ENCODE data around the gene BRPF1. TPM values are rescaled to one million over a fixed set of nuclear protein-coding genes. Genes with fewer than 3 reads are reported as not detected.
A peak's percentile ranks its signal among the peaks of the same experiment; 100 is the strongest.
"Not testable (repeated sequence)": the region's sequence is repeated elsewhere in the genome, so short reads cannot be mapped to it uniquely, and the experiment has no call there.

BRPF1 gene
- total and polyA plus RNA-seq, 10 of the 15 experiments (the other 5 are each of a cell fraction or from before 2014, with no cell fraction given) = 1.2 to 25.3 (median 13.6) TPM

DNA sequence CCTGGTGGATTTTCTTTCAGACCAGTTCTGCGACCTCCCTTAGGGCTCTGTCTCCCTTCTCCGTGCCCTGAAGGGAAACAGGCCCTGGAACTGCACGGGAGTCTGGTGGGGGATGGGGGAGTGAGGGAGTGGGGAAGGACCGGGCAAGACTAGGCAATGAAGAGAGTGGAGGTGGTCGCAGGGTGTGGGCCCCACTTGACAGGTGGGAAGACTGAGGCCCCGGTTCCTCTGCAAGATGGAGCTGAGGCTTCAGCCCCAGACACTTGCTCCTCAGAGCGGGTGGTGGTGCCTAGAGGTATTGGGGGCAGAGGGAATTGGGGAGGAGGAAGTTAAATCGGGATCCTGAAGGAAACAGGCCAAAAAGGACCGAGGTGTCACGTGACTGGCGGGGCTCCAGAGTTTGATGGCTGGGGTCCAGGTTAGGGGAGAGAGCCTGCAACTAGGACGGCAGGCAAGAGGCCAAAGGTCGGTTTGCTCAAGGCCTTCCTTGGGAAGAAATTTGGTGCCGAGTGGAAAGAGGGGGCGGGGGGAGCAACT, 38.8 kb downstream of the BRPF1 start:
- Histone ChIP-seq H2AFZ (ENCODE audit: control insufficient read depth, low read depth, low read length) (peak overlapping the region; percentile 72; the same call in 1 of the 2 replicates), H3K9ac (ENCODE audit: control insufficient read depth, insufficient read depth, low read length) (no peak overlapping the region), H3K79me2 (ENCODE audit: control insufficient read depth, insufficient read depth, low read length) (no peaks in the 10 kb centered on the region), H3K27ac (ENCODE audit: control insufficient read depth, insufficient read depth) (no peak overlapping the region), H3K36me3 (ENCODE audit: control insufficient read depth in 2 of 2, insufficient read depth in 2 of 2, low read length in 1 of 2) (no peaks in the 10 kb centered on the region), H4K20me1 (ENCODE audit: control insufficient read depth, insufficient read depth) (no peaks in the 10 kb centered on the region), H3K27me3 (replicated peaks in 1 of 2; ENCODE audit: control insufficient read depth in 2 of 2, insufficient read depth in 2 of 2, low read length in 1 of 2) (peaks cover 0 to 2% of the 10 kb centered on the region in 2 experiments; a peak in 3 of 4 replicates), H3K4me1 (ENCODE audit: control insufficient read depth, insufficient read depth, low read length) (no peaks in the 10 kb centered on the region; the same call in 1 of the 2 replicates), H3K9me3 (replicated peaks; ENCODE audit: control insufficient read depth, insufficient read depth, low read length) (no peaks in the 10 kb centered on the region), H3K4me2 (ENCODE audit: control insufficient read depth, insufficient read depth) (peak overlapping the region; percentile 68; the same call in 1 of the 2 replicates), H3K4me3 (0 out of 2 replicates have a peak overlapping the region, but pooled peaks have one; percentile 1)
- WGBS (ENCODE audit: insufficient coverage, insufficient replicate concordance, low lambda C conversion rate, missing lambda C conversion rate) = 61% methylated on average over 15 of the region's 15 CpGs
- no peak; the same call in 2 of the 3 replicates for ATAC-seq
- SMC1A ChIA-PET (ENCODE audit: uncharacterized antibody, unreplicated experiment) = interaction anchor here (0.9 to 1.2 kb wide), 2 partner anchors 22 to 25 kb away, joined by 3 read pairs; partner anchors contain the start of genes ARPC4 and TADA3
- TF ChIP-seq STAT1 (conservative IDR thresholded peaks at IDR 0.05) = no peak
- TF ChIP-seq, protein P1, sequence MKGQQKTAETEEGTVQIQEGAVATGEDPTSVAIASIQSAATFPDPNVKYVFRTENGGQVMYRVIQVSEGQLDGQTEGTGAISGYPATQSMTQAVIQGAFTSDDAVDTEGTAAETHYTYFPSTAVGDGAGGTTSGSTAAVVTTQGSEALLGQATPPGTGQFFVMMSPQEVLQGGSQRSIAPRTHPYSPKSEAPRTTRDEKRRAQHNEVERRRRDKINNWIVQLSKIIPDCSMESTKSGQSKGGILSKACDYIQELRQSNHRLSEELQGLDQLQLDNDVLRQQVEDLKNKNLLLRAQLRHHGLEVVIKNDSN (IDR thresholded peaks at IDR 0.05; ENCODE audit: borderline replicate concordance, extremely low read length, insufficient read depth, low read depth, low read length) = peak; percentile 67
- POLR2A ChIA-PET = interaction anchor here (1.1 kb wide), 1 partner anchor 13 kb away, joined by 5 read pairs; no protein-coding TSS in a partner anchor
- intact Hi-C loops (cut with micrococcal nuclease; ENCODE audit: unreplicated experiment) (no loop called here), in situ Hi-C loops (cut with MboI) (no loop called here)
- FAIRE-seq = no peak
- BruUV-seq (replicated peaks) = no TSS peak
- CTCF ChIA-PET = no interaction called here
- no peak for DNase-seq (ENCODE audit: low read depth, low spot score)
- RAD21 ChIA-PET (ENCODE audit: unreplicated experiment) = interaction anchor here (1.2 kb wide), 1 partner anchor 31 kb away, joined by 3 read pairs; no protein-coding TSS in a partner anchor

DNA sequence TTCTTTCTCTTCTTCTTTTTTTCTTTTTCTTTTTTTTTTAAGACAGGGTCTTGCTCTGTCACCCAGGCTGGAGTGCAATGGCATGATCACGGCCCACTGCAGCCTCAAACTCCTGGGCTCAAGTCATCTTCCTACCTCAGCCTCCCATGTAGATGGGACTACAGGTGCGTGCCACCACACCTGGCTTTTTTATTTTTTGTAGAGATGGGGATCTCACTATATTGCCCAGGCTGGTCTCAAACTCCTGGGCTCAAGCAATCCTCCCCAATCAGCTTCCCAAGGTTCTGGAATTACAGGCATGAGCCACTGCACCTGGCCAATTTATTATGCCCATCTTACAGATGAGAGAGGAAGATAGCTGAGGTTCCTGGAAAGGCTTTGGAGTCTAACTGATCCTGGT, 39.5 kb downstream of the BRPF1 start:
- BruUV-seq (replicated peaks); H3K27ac ChIP-seq (ENCODE audit: control insufficient read depth, insufficient read depth); H3K27me3 ChIP-seq (replicated peaks in 1 of 2; ENCODE audit: control insufficient read depth in 2 of 2, insufficient read depth in 2 of 2, low read length in 1 of 2); RAD21 ChIA-PET (ENCODE audit: unreplicated experiment); H3K4me2 ChIP-seq (ENCODE audit: control insufficient read depth, insufficient read depth); H3K79me2 ChIP-seq (ENCODE audit: control insufficient read depth, insufficient read depth, low read length); in situ Hi-C loops (cut with MboI); H3K36me3 ChIP-seq (ENCODE audit: control insufficient read depth in 2 of 2, insufficient read depth in 2 of 2, low read length in 1 of 2); H3K4me3 ChIP-seq; H3K9me3 ChIP-seq (replicated peaks; ENCODE audit: control insufficient read depth, insufficient read depth, low read length); FAIRE-seq; intact Hi-C loops (cut with micrococcal nuclease; ENCODE audit: unreplicated experiment); H4K20me1 ChIP-seq (ENCODE audit: control insufficient read depth, insufficient read depth); ATAC-seq; H2AFZ ChIP-seq (ENCODE audit: control insufficient read depth, low read depth, low read length); H3K9ac ChIP-seq (ENCODE audit: control insufficient read depth, insufficient read depth, low read length); DNase-seq (ENCODE audit: low read depth, low spot score); H3K4me1 ChIP-seq (ENCODE audit: control insufficient read depth, insufficient read depth, low read length): not testable (repeated sequence)
- ChIA-PET SMC1A (ENCODE audit: uncharacterized antibody, unreplicated experiment) (interaction anchor here (0.8 to 1.2 kb wide), 3 partner anchors 22 to 25 kb away, joined by 3 read pairs; partner anchors contain the start of genes ARPC4 and TADA3), CTCF (interaction anchor here (0.7 to 1.4 kb wide), 2 partner anchors 10 to 1890 kb away, joined by 3 read pairs; no protein-coding TSS in a partner anchor), POLR2A (interaction anchor here (0.5 to 1.0 kb wide), 3 partner anchors 11 to 27 kb away, joined by 3 to 6 read pairs (median 4); no protein-coding TSS in a partner anchor)
- 96% methylated on average over 2 of the region's 2 CpGs for WGBS (ENCODE audit: insufficient coverage, insufficient replicate concordance, low lambda C conversion rate, missing lambda C conversion rate)

All from GM12878 (cell line).